H7 (cell line): ENCODE measurements around the gene ZBED4. TPM values are rescaled to one million over a fixed set of nuclear protein-coding genes. Genes with fewer than 3 reads are reported as not detected.

Experiments
- DNase-seq: peaks from one replicate; pipeline ENCODE4 v3.0.0; 2012
- H3K27me3 ChIP-seq: 2 replicates; pipeline ENCODE4 v1.6.0; 2011; ENCODE audit warnings: mild to moderate bottlenecking, low read length; ENCODE audit not compliant: control insufficient read depth, insufficient read depth
- H3K36me3 ChIP-seq: replicated peaks from 2 replicates; pipeline ENCODE4 v1.5.1; 2011; ENCODE audit warnings: low read length; ENCODE audit not compliant: control insufficient read depth, insufficient read depth
- H3K4me3 ChIP-seq: 2 replicates; pipeline ENCODE4 v1.5.1; 2011; ENCODE audit warnings: low read depth, mild to moderate bottlenecking, control low read depth, low read length, moderate library complexity; ENCODE audit not compliant: insufficient read depth
- total RNA-seq: library from RNA; depleted of rRNA; stranded (reverse); fragments of >200 nt; shearing (Covaris generic); gene quantifications from 2 replicates; pipeline ENCODE4 v1.2.3, GENCODE V29; 2014

The ZBED4 gene
- total RNA-seq, 1 experiment from 2014 or later = 23.1 TPM

DNA sequence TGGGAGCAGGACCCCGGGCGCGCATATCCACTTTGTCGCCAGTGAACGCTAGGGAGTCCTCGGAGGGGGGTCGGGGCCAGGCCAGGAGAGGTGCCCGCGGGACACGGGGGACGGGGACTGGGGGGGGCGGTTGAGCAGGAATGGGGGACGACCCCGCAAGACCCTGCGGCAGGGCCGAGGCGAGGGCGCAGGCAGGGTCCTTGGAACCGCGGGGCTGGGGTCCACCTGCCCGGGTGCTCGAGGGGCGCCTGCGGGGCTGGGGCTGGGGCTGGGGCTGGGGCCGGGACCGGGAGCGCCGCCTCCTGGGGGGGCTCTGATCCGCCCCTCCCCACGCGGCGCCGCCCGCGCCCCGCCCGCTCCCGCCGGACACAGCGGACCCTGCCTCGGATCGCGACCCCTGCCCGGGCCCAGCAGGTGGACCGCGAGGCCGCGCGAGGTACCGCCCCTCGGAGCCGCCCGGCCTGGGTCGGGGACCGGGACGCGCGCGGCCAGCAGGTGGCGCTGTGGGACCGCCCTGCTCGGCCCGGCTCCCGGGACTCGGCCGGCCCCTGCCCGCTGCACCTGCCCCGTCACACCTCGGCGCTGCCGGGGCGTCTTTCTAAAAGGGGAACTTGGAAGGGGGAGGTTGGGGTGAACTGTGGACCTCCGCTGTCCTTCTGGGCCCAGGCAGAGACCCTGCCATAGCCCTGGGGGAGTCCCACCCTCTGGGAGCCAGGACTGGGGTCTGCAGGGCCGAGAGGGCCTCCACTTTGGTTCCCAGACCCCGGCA is 75.8 kb downstream of the ZBED4 start:
- H3K27me3 ChIP-seq = peaks cover 8% of the 10 kb centered on the region
- peak; percentile 99 for DNase-seq
- no peak overlapping the region for H3K4me3 ChIP-seq
- H3K36me3 ChIP-seq = no peaks in the 10 kb centered on the region

DNA sequence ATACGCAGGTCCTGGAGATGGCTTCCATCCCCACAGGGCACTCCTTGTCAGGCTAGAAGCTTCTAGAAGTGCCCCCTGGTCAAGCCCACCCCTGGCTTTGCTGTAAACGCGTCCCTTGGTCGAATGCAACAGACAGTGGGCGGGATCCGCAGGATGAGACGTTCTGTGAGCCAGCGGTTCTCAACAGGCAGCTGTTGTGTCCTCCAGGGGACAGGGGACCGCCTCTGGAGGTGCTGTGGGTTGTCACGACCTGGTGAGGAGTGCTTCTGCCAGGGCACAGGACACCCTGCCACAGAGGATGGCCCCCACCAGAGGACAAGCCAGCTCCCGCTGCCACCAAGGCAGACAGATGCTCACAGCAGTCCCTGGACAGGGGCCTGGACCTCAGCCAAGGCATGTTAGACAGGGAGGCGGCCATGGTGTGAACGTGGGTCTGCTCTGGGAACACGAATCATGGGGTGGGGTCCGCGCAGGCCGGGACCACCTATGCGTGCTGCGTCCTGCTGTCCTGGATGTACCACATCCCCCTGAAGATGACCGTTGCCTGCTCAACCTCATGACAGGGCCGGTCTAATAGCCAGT is 76.4 kb downstream of the ZBED4 start:
- H3K36me3 ChIP-seq = no peaks in the 10 kb centered on the region
- no peak overlapping the region for H3K4me3 ChIP-seq
- no peak for DNase-seq
- H3K27me3 ChIP-seq = peaks cover 8% of the 10 kb centered on the region

DNA sequence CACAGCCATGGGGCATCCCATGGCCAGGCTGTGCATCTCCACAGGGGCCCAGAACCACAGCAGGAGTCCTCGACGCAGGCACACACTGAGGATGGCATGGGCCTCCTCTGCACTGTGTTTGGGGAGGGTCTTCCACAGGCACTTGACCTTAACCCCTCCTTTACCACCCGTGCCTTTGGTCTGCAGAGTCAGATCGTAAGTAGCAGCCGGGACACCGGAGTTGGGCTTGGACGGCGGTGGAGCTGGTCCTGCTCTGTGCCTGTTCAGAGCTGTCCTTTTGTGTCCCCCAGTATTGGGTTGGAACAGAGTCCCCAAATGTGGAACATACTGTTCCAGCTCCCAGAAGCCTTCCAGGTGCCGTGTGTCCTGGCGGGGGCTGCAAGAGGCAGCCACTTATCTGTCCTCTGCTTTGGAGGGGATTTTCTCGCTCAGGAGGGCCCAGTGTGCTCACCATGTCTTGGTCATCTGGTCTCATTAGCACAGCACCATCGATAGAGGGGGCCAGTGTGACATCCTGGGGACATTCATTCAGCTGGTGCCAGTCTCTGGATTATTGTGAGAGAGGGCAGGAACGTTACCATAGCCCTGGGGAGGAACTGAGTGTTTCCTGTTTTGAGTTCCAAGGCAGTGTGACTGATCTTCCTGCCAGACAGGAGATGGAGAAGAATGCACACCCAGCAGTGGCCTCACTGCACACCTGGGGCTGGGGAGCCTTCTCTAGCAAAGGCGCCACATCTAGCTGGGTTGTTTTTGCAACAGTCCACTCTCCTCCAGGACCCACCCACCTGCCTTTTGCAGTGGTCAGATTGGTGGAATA is 77.2 kb downstream of the ZBED4 start:
- Histone ChIP-seq H3K36me3 (no peaks in the 10 kb centered on the region), H3K4me3 (no peak overlapping the region), H3K27me3 (peaks cover 8% of the 10 kb centered on the region)
- DNase-seq = peak; percentile 73

DNA sequence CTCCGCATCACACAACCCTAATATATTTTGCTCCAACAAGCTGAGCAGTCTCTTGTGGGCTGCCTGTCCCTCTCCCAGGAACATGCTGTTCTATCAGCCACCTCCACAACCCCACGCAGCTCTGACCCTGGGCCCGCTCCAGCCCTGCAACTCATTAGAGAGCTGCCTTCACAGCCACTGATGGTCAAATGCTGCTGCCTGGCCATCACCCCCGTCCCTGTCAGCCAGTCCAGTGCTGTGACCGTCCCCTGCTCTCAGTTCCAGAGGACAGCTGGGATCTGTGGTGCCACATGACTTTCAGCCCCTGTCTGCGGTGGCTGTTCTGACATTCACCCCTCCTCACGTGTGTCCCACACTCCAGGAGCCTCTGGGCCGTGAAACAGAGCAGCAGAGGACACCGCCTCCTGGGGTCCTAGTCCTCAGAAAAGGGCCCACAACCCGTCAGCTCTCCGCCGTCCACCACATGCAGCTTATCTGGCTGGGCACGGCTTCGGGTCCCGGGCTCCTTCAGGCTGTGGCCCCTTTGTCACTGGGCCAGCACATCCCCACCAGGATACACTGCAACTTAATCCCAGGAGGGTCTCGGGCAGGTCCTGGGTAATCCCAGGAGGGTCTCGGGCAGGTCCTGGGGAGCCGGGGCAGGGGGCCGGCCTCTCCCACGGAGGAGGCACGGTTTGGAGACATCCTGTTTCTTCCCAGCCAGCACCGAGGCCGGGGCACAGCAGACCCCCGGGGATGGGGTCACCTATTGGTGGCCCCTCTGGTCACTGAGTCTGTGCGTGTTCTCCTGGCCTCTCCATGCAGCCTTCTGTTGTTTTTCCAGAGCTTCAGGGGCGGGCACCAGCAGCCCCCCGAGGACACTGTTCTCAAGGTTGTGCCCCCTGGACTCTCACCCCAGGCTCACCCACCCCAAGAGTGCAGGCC is 79.9 kb downstream of the ZBED4 start:
- H3K27me3 ChIP-seq = peaks cover 8% of the 10 kb centered on the region
- H3K36me3 ChIP-seq = no peaks in the 10 kb centered on the region
- peak; percentile 51 for DNase-seq
- H3K4me3 ChIP-seq = no peak overlapping the region

DNA sequence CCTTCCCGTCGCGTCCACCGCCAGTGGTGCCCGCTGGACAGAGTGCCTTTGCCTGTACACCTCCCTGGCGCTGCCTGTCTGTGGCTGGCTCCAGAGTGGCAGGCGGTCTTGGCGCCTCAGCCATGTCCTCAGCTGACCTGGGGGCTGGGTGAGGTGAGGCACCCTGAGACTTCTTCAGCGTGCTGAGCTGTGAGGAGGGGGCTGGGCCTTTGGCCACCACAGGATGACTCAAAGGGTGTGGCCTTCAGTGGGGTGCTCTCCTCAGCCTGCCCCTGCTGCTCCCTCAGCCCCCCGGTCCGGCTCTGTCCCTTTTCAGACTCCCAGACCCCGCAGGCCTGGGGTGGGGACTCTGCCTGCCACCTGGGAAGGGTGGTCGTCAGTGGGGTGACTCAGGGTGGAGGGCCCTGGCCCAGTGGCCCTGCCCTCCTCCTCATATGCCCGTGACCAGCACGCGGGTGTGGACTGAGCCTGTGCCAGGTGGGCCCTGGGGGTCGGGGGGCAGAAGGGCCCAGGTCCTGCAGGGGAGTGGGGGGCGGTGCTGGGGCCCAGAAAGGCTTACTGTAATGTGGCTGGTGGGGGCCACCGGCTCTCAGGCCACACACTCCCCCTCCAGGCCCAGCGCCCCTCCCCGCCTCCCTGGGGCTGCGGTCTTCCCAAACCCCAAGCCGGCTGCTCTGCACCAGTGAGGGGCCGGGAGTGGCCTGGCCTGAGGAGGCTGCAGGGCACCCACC is 80.7 kb downstream of the ZBED4 start:
- H3K36me3 ChIP-seq = no peaks in the 10 kb centered on the region
- H3K4me3 ChIP-seq = peak overlapping the region; percentile 34
- peaks cover 8% of the 10 kb centered on the region for H3K27me3 ChIP-seq
- peak; percentile 81 for DNase-seq

DNA sequence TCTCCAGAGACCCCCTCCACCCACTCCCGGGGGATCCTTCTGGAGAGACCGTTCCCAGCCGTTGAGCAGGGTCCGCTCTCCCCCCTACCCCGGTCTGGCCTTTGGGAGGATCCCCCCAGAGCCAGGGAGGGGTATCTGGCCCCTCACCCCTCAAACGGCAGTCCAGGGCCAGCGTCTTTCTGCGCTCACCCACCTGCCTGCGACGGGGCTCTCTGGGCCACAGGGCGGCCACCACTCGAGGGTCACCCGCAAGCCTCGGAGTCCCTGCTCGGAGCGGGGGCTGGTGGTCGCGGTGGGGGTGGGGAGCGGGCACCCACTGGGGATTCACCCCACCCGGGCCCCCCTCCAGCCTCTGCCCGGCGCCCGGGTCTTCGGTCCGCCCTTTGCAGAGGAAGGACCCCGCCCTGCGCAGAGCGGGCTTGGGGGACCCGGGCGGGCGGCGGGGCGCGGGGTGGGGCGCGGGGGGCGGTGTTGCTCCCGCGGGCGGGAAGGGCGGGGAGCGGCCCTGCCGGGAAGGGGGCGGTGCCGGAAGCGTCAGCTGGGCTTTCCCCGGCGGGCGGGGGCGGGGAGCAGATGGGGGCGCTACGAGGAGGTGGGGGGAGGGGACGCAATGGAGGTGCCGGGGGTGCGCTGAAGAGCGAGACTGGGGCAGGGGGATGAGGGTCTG is 81.4 kb downstream of the ZBED4 start:
- Histone ChIP-seq H3K27me3 (peaks cover 4% of the 10 kb centered on the region), H3K4me3 (peak overlapping the region; percentile 34), H3K36me3 (no peaks in the 10 kb centered on the region)
- DNase-seq = peak; percentile 95

DNA sequence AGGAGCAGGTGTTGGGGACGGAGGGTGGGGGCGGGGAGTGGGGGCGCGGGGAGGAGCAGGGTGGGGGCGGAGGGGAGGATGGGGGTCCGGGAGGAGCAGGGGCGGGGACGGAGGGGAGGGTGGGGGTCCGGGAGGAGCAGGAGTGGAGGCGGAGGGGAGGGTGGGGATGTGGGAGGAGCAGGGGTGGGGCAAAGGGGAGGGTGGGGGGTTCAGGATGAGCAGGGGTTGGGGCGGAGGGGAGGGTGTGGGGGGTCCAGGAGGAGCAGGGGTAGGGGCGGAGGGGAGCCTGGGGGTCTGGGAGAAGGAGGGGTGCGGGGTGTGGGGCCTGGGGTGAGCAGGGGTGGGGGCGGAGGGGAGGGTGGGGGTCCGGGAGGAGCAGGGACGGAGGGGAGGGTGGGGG is 81.9 kb downstream of the ZBED4 start:
- H3K27me3 ChIP-seq = no peaks in the 10 kb centered on the region
- H3K4me3 ChIP-seq = peak overlapping the region; percentile 49; the same call in 1 of the 2 replicates
- peak; percentile 92 for DNase-seq
- no peaks in the 10 kb centered on the region for H3K36me3 ChIP-seq

DNA sequence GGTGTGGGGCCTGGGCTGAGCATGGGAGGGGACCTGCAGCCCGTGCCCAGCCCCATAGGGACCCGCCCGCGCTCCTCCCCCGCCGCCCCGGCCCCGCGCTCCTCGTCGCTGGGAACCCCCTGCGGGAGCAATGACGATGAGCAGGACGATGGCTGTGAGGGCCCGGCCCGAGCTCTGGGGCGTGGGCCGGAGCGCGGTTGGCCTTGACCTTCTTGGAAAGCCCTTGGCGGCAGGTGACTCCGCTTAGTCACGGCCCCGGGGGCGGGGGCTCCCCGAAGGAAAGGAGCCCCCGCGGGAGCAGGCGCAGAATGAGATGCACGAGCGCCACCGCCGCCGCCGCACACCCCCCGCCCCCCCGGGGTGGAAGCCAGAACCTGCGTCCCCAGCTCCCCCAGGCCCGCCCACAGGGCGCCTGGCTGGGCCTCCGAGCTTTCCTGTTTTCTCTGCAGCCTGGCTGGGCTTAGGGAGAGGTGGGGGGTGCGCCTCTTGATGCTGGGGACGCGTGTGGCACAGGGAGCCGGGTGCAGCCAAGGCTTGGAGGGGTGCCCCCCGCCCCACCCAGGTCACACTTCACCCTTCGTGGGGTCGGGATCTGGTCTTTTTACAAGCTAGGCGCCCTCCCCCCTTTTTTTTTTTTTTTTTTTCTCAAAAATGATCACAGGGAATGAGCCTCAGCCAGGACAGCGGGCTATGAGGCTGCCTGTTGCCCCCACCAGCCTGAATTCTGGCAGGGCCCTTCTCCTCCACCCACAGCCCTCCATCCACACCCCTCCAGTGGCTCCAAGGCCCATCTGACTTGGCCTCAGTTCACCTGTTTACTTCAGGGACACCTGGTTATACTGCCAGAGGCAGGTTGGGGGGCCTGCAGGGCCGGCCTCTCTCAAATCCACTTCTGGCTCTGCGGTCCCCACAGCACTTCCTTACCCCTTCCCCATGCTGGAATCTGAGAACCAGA is 82.7 kb downstream of the ZBED4 start:
- no peaks in the 10 kb centered on the region for H3K36me3 ChIP-seq
- H3K27me3 ChIP-seq = no peaks in the 10 kb centered on the region
- peak overlapping the region; percentile 49 for H3K4me3 ChIP-seq
- DNase-seq = peak; percentile 94

DNA sequence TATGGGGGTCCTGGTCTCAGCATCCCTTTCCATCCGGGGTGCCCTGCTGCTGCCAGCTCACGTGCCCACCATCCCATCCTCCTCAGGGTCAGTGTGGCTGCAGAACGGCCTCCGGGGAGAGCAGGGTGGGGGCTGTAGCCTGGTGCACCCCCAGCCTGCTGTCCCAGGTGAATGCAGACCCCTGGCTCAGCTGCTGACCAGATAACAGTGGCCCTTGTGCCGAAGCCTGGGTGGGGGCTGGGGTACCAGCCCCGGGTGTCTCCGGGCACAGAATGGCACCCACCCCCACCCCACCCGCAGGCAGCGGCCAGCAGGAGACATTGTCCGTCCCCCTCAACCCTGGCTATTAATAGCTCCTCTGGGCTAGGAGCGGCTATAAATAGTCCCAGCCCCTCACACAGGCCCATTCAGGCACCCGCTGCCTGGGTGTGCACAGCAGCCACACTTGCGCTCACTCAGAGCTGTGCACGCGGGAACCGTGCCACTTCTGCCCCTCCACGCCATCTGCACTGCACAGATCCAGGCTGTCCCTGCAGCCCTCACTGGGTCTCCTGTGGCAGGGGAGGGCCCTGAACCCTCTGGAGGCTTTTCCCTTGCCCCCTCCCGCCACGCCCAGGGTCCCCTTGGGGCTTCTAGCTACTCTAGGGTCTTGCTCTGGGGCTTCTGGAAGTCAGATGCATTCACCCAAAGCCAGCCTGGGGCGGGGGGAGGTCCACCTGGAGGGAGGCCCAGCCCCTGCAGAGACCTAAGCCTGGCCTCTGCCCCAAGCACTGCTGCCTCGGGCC is 83.5 kb downstream of the ZBED4 start:
- Histone ChIP-seq H3K27me3 (no peaks in the 10 kb centered on the region), H3K36me3 (no peaks in the 10 kb centered on the region), H3K4me3 (no peak overlapping the region)
- DNase-seq = peak; percentile 57

DNA sequence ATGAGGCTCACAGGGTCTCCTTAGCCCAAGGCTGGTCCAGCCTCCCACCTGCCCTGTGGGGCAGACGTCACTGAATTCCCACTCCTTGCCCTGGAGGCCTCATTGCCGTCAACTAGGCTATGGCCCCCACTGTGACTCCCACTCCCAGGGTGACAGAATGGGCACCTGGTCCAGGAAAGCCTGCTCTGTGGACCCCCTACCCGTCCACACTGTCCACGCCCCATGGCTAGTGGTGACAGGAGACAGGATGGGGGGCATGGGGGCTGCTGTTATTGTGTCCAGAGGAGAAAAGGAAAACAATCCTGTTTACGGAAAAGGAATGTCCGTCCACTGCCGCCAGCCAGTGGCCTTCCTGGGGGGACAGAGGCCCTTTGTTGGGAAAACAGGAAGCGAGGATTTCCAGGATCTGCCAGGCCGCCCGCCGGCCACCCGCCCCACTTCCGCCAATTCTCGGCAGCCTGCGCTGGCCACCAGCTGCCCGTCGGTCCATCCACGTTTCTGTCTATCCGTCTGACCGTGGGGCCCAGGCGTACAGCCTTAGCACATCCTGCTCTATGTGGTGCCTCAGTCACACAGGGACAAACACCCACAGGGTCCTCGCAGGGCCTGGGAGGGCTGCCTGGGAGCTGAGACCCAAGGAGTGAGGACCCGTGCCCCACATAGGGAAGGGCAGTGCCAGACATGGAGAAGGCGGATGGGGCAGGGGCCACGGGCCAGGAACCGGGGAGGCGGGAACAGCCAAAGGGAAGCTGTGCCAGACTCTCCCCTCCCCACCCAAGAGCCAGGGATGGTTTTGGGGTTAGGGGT is 84.3 kb downstream of the ZBED4 start:
- Histone ChIP-seq H3K4me3 (no peak overlapping the region), H3K36me3 (no peaks in the 10 kb centered on the region), H3K27me3 (no peaks in the 10 kb centered on the region)
- DNase-seq = peak; percentile 46

DNA sequence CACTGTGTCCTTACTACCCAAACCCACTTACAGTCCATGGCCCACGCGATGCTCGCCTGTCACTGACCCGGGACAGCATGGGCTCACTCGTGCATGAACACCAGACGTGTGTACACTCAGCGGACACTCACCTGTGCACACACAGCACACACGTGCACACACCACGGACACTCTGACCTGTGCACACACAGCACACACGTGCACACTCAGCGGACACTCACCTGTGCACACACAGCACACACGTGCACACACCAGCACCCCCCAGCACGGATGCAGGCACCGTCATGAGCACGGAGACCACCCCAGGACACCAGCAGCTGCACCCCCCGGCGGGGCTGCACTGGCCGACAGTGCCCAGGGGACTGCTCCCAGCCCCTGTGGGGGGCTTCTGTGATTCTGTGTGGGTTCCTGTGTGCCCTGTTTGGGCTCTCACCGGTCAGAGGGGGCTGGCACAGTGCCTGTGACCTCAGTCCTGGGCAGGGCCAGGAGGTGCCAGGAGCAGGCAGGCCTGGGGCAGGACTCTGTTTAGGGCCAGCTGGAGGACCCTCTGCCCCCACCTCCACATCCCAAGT is 85.0 kb downstream of the ZBED4 start:
- Histone ChIP-seq H3K36me3 (no peaks in the 10 kb centered on the region), H3K4me3 (no peak overlapping the region), H3K27me3 (no peaks in the 10 kb centered on the region)
- DNase-seq = no peak
